ENCODE measurements around the gene GPM6B. TPM values are rescaled to one million over a fixed set of nuclear protein-coding genes. Genes with fewer than 3 reads are reported as not detected.

The GPM6B gene
- total and polyA plus RNA-seq, 2 donors from 2014 or later = 6.3 to 16.0 TPM

DNA sequence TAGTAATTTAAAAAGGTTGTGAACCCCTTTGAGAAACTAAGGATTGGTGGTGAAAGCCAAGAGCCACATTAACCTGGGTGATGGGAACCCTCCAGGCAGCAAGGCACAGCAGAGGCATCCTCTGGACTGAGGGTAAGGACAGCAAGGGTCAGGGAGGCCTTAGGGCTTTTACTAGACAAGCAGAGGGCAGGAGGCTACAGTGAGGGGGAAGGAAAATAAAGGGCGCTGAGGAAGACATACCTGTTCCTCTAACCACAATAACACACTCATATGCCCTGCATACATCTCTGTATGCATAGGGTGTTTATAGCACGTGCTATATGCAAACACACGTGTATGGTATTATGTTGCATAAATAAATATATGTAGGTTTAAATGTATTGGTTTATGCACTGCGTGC, 18.7 kb downstream of the GPM6B start:
- H3K4me1 ChIP-seq (ENCODE audit: control insufficient read depth in 2 of 3, insufficient read depth in 2 of 3, low read depth in 1 of 3, low read length in 3 of 3) = peaks cover 0 to 4% (median 0%) of the 10 kb centered on the region in 3 donors
- peaks cover 2% of the 10 kb centered on the region for H3K27me3 ChIP-seq (ENCODE audit: control insufficient read depth, insufficient read depth, low read length)
- no peak for DNase-seq
- H3K27ac ChIP-seq (ENCODE audit: low read depth in 2 of 2, low read length in 2 of 2) = no peak overlapping the region
- intact Hi-C loops (cut with DNase I) = no loop called here
- no peaks in the 10 kb centered on the region for H3K36me3 ChIP-seq (ENCODE audit: control insufficient read depth in 2 of 3, insufficient read depth in 3 of 3, low read length in 3 of 3)
- H3K9ac ChIP-seq (ENCODE audit: low read length in 3 of 3) = no peak overlapping the region
- no peak for FAIRE-seq
- H3K9me3 ChIP-seq (ENCODE audit: control insufficient read depth in 2 of 3, insufficient read depth in 1 of 3, low read length in 3 of 3) = no peaks in the 10 kb centered on the region
- H3K4me3 ChIP-seq (ENCODE audit: low read length in 3 of 3) = no peak overlapping the region
- no peak for TF ChIP-seq CTCF (IDR thresholded peaks at IDR 0.05; ENCODE audit: borderline replicate concordance, extremely low read depth, insufficient read depth)

DNA sequence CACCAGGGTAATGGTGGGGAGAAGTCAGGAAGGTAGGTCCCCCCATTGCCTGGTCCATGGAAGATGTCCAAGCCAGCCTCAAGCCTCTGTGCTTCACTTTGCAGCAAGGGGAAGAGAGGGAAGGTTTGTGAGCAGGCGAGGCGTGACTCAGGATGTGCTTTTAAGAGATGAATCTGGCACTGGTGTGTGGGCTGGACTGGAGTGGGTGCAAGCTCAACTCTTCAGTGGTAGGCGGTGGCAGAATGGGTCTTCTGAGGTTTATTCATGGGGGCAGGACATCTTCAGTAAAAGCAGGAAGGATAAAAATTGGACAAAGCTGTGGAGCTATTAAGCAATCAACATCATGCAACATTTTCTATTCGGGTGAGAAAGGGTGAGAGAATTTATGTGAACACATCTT, 19.4 kb downstream of the GPM6B start:
- Histone ChIP-seq H3K36me3 (ENCODE audit: control insufficient read depth in 2 of 3, insufficient read depth in 3 of 3, low read length in 3 of 3) (no peaks in the 10 kb centered on the region), H3K4me1 (ENCODE audit: control insufficient read depth in 2 of 3, insufficient read depth in 2 of 3, low read depth in 1 of 3, low read length in 3 of 3) (peaks cover 0 to 4% (median 0%) of the 10 kb centered on the region in 3 donors), H3K27me3 (ENCODE audit: control insufficient read depth, insufficient read depth, low read length) (peaks cover 2% of the 10 kb centered on the region), H3K4me3 (ENCODE audit: low read length in 3 of 3) (no peak overlapping the region), H3K9ac (ENCODE audit: low read length in 3 of 3) (no peak overlapping the region), H3K27ac (ENCODE audit: low read depth in 2 of 2, low read length in 2 of 2) (no peak overlapping the region), H3K9me3 (ENCODE audit: control insufficient read depth in 2 of 3, insufficient read depth in 1 of 3, low read length in 3 of 3) (no peaks in the 10 kb centered on the region)
- intact Hi-C loops (cut with DNase I) = no loop called here
- no peak for FAIRE-seq
- no peak for DNase-seq
- no peak for TF ChIP-seq CTCF (IDR thresholded peaks at IDR 0.05; ENCODE audit: borderline replicate concordance, extremely low read depth, insufficient read depth)

DNA sequence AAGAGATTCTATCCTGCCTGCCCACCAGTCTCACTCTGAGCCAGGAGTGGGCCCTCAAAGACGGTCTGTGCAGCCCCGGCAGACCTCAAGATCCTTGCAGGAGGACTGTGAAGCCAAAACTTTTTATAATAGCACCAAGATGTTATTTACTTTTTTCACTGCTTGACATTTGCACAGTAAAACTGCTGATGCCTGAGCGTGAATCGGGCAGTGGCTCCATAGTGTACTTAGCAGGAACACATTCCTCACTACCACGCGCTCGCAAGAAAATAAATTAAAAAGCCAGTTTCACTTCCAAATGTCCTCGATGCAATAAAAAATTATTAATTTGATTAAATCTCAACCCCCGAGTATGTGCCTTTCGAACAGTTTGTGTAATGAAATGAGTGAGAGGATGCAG, 22.5 kb downstream of the GPM6B start:
- no peak for FAIRE-seq

More for the DNA sequence above, 22.5 kb downstream of the GPM6B start:
- Histone ChIP-seq H3K36me3 (ENCODE audit: control insufficient read depth in 2 of 3, insufficient read depth in 3 of 3, low read length in 3 of 3) (no peaks in the 10 kb centered on the region), H3K4me1 (ENCODE audit: control insufficient read depth in 2 of 3, insufficient read depth in 2 of 3, low read depth in 1 of 3, low read length in 3 of 3) (peaks cover 0 to 4% (median 0%) of the 10 kb centered on the region in 3 donors), H3K9me3 (ENCODE audit: control insufficient read depth in 2 of 3, insufficient read depth in 1 of 3, low read length in 3 of 3) (no peaks in the 10 kb centered on the region), H3K9ac (ENCODE audit: low read length in 3 of 3) (no peak overlapping the region), H3K27me3 (ENCODE audit: control insufficient read depth, insufficient read depth, low read length) (peaks cover 2% of the 10 kb centered on the region), H3K27ac (ENCODE audit: low read depth in 2 of 2, low read length in 2 of 2) (no peak overlapping the region), H3K4me3 (ENCODE audit: low read length in 3 of 3) (no peak overlapping the region)
- no peak for TF ChIP-seq CTCF (IDR thresholded peaks at IDR 0.05; ENCODE audit: borderline replicate concordance, extremely low read depth, insufficient read depth)
- DNase-seq = no peak
- intact Hi-C loops (cut with DNase I) = no loop called here
